GM10266 (cell line): Measurements from ENCODE around the gene TRIM24.
"Not testable (repeated sequence)": the region's sequence is repeated elsewhere in the genome, so short reads cannot be mapped to it uniquely, and the experiment has no call there.

Experiments
- DNase-seq: peaks from one replicate; pipeline ENCODE4 v3.0.0; 2012; ENCODE audit errors: extremely low spot score
- TF ChIP-seq, protein P1 (sequence below): IDR thresholded peaks from 2 replicates; pipeline ENCODE4 v1.5.1; 2012; ENCODE audit warnings: mild to moderate bottlenecking, low read depth; ENCODE audit not compliant: control insufficient read depth, insufficient read depth; ENCODE audit errors: missing control alignments

TRIM24 gene

DNA sequence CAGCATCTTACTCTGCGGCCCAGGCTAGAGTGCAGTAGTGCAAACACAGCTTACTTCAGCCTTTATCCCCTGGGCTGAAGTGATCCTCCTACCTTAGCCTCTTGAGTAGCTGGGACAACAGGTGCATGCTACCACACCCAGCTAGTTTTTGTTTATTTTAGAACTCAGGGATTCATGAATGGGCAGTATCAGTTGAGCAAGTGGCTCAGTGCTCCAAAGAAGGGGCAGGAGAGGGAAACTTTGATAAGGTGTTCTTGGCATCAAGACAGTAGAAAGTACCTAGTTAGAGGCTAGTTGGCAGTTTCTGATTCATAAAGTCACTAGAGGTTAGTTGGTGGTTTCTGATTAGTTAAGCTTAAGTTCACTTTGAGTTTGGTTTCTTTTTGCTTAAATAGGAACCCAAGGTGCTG, 18.4 kb downstream of the TRIM24 start:
- no peak for DNase-seq
- TF ChIP-seq, protein P1, sequence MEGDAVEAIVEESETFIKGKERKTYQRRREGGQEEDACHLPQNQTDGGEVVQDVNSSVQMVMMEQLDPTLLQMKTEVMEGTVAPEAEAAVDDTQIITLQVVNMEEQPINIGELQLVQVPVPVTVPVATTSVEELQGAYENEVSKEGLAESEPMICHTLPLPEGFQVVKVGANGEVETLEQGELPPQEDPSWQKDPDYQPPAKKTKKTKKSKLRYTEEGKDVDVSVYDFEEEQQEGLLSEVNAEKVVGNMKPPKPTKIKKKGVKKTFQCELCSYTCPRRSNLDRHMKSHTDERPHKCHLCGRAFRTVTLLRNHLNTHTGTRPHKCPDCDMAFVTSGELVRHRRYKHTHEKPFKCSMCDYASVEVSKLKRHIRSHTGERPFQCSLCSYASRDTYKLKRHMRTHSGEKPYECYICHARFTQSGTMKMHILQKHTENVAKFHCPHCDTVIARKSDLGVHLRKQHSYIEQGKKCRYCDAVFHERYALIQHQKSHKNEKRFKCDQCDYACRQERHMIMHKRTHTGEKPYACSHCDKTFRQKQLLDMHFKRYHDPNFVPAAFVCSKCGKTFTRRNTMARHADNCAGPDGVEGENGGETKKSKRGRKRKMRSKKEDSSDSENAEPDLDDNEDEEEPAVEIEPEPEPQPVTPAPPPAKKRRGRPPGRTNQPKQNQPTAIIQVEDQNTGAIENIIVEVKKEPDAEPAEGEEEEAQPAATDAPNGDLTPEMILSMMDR: no peak

- no peak for DNase-seq
- TF ChIP-seq, protein P1: no peak
These were observed 20.5 kb downstream of the TRIM24 start for GRCh38 chr7:138480527-138480926.

GRCh38 chr7:138481447-138482380, 21.7 kb downstream of the TRIM24 start:
- TF ChIP-seq, protein P1: no peak
- no peak for DNase-seq

GRCh38 chr7:138483531-138483930, 23.5 kb downstream of the TRIM24 start:
- TF ChIP-seq, protein P1: no peak
- DNase-seq: no peak

- not testable (repeated sequence) for DNase-seq
These were observed 25.4 kb downstream of the TRIM24 start for GRCh38 chr7:138485508-138485907.

- not testable (repeated sequence) for DNase-seq
These were observed 29.1 kb downstream of the TRIM24 start for GRCh38 chr7:138489139-138489538.

GRCh38 chr7:138491612-138492386, 31.7 kb downstream of the TRIM24 start:
- TF ChIP-seq, protein P1: no peak
- DNase-seq: no peak

- DNase-seq: no peak
- TF ChIP-seq, protein P1: no peak
These were observed 32.4 kb downstream of the TRIM24 start for GRCh38 chr7:138492423-138492822.
